ENCODE measurements around the gene GFPT2. TPM values are rescaled to one million over a fixed set of nuclear protein-coding genes. Genes with fewer than 3 reads are reported as not detected.

Gene GFPT2
- total and polyA plus RNA-seq, 2 of the 4 experiments (the other 2 are of a cell fraction), result 20.3 to 20.8 TPM

DNA sequence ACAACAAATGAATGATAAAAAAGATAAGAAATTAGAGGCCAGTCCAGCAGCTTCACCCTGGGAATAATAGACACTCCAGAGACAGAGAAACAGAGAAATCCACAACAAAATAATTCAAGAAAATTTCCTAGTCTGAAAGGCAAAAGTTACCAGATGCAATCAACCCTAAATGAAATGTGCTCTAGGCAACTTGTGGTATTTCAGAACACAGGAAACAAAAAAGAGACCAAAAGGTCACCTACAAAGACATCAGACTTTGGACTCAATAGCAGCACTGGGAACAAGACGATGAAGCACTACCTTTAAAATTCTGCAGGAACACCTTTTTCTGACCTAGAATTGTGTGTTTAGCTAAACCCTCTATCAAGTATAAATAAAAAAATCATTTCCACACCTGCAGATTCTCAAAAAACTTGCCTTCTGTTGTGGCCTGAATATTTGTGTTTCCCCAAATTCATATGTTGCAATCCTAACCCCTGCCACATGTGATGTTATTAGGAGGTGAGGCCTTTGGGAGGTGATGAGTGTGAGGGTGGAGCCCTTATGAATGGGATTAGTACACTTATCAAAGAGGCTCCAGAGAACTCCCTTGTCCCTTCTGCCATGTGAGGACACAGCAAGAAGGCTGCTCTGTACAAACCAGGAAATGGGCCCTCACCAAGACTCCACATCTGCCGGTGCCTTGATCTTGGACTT lies 55.4 kb downstream of the GFPT2 start:
- CTCF ChIA-PET, result no interaction called here
- H3K4me3 ChIP-seq (ENCODE audit: insufficient read depth, low read depth, low read length), result no peak overlapping the region
- intact Hi-C loops (cut with micrococcal nuclease), result no loop called here

More for the DNA sequence above, 55.4 kb downstream of the GFPT2 start:
- Histone ChIP-seq H3K56ac (ENCODE audit: extremely low read depth, insufficient read depth, low read length) (no peak overlapping the region), H3K4me1 (ENCODE audit: control insufficient read depth, insufficient read depth, low read length) (peaks cover 3% of the 10 kb centered on the region; the same call in 1 of the 2 replicates), H3K23ac (ENCODE audit: low read depth, low read length) (no peak overlapping the region), H3K27ac (ENCODE audit: insufficient read depth, low read length) (no peak overlapping the region), H3K14ac (replicated peaks; ENCODE audit: low read depth, low read length) (no peak overlapping the region), H3K4me2 (ENCODE audit: low read depth, low read length) (no peak overlapping the region), H3K27me3 (ENCODE audit: control insufficient read depth, insufficient read depth, low read length) (no peaks in the 10 kb centered on the region), H3K79me1 (ENCODE audit: low read depth in 1 of 2, low read length in 2 of 2) (peaks cover under 1 to 7% of the 10 kb centered on the region in 2 experiments; a peak in 2 of 4 replicates), H3K9me3 (ENCODE audit: control insufficient read depth, insufficient read depth, low read length) (no peaks in the 10 kb centered on the region), H4K5ac (ENCODE audit: low read depth, low read length) (no peak overlapping the region), H2AK9ac (replicated peaks; ENCODE audit: low read depth, low read length, poor library complexity) (no peak overlapping the region), H2AK5ac (ENCODE audit: low read depth, low read length) (no peak overlapping the region), H3K9me1 (ENCODE audit: insufficient read depth, low read length) (peaks cover 9% of the 10 kb centered on the region; the same call in 1 of the 2 replicates), H3K9ac (ENCODE audit: low read depth, low read length) (no peak overlapping the region), H4K8ac (ENCODE audit: low read depth in 2 of 2, low read length in 2 of 2) (no peak overlapping the region), H2BK15ac (ENCODE audit: low read depth, low read length) (no peak overlapping the region), H3K36me3 (ENCODE audit: control insufficient read depth, insufficient read depth, low read length) (peaks cover 7% of the 10 kb centered on the region), H3K4ac (ENCODE audit: low read depth, low read length) (no peak overlapping the region), H2BK120ac (ENCODE audit: low read depth, low read length) (no peak overlapping the region), H2BK20ac (ENCODE audit: low read depth, low read length) (no peak overlapping the region), H3K18ac (ENCODE audit: low read depth, low read length) (no peak overlapping the region), H2BK5ac (ENCODE audit: low read depth, low read length, poor library complexity, severe bottlenecking) (no peak overlapping the region), H4K91ac (ENCODE audit: insufficient read depth, low read depth, low read length) (no peak overlapping the region), H4K20me1 (ENCODE audit: insufficient read depth, low read length) (peaks cover 2% of the 10 kb centered on the region; the same call in 1 of the 2 replicates), H2AFZ (replicated peaks; ENCODE audit: low read length, poor library complexity) (no peak overlapping the region)
- in situ Hi-C loops (cut with MboI; ENCODE audit: low sequenced_read_pairs) (no loop called here), dilution Hi-C loops (cut with HindIII; ENCODE audit: low sequenced_read_pairs, unreplicated experiment) (no loop called here)
- no CpG with 5 or more reads among the region's 2 CpGs for WGBS, 2 experiments (ENCODE audit: extremely low coverage in 2 of 2, insufficient read length in 1 of 2)
- POLR2A ChIA-PET (ENCODE audit: unreplicated experiment), result no interaction called here
- TF ChIP-seq SMC3 (IDR thresholded peaks at IDR 0.05; ENCODE audit: low read depth, low read length), result no peak
- no peak for TF ChIP-seq RFX5 (IDR thresholded peaks at IDR 0.05; ENCODE audit: low read depth, low read length)
- no peak for TF ChIP-seq CEBPB (IDR thresholded peaks at IDR 0.05; ENCODE audit: low read depth, low read length)
- no peak for TF ChIP-seq RCOR1 (IDR thresholded peaks at IDR 0.05; ENCODE audit: insufficient replicate concordance, low read length)
- TF ChIP-seq RAD21 (IDR thresholded peaks at IDR 0.05; ENCODE audit: low read length), result no peak
- TF ChIP-seq POLR2A (IDR thresholded peaks at IDR 0.05; ENCODE audit: low read depth, low read length), result no peak
- ATAC-seq (ENCODE audit: low read depth), result no peak
- DNase-seq, result no peak
- no TSS peak for BruUV-seq (replicated peaks)

Data from IMR-90 (cell line).